ENCODE data around the gene EXOC7.
"Not testable (repeated sequence)": the region's sequence is repeated elsewhere in the genome, so short reads cannot be mapped to it uniquely, and the experiment has no call there.

Gene EXOC7

GRCh38 chr17:76072148-76072858, 31.3 kb downstream of the EXOC7 start, which contains the start of gene SRP68:
Gene SRP68, minus strand, starts transcription at chr17:76072517. Its CDS starts 26 bp downstream, at chr17:76072491.
- TF ChIP-seq CTCF (IDR thresholded peaks at IDR 0.05; ENCODE audit: low read depth, low read length), result no peak
- H3K36me3 ChIP-seq, result peaks cover 29% of the 10 kb centered on the region
- peak within 1 kb of the TSS; percentile 84 for H3K27ac ChIP-seq
- peaks cover 3% of the 10 kb centered on the region for H3K9me3 ChIP-seq (ENCODE audit: severe bottlenecking)
- peak; percentile 99 for DNase-seq
- H3K4me3 ChIP-seq (ENCODE audit: low read depth, low read length), result peak within 1 kb of the TSS; percentile 78
- peaks cover 21% of the 10 kb centered on the region for H3K27me3 ChIP-seq (ENCODE audit: insufficient read depth, low read depth, severe bottlenecking)

- no peak for DNase-seq
- Histone ChIP-seq H3K4me3 (ENCODE audit: low read depth, low read length) (peak overlapping the region; percentile 78), H3K27ac (peak overlapping the region; percentile 84), H3K27me3 (ENCODE audit: insufficient read depth, low read depth, severe bottlenecking) (peaks cover 15% of the 10 kb centered on the region), H3K36me3 (peaks cover 36% of the 10 kb centered on the region), H3K9me3 (ENCODE audit: severe bottlenecking) (peaks cover 3% of the 10 kb centered on the region)
- TF ChIP-seq CTCF (IDR thresholded peaks at IDR 0.05; ENCODE audit: low read depth, low read length), result no peak
These were observed 31.9 kb downstream of the EXOC7 start for GRCh38 chr17:76071531-76072147.

GRCh38 chr17:76065775-76066174, 37.8 kb downstream of the EXOC7 start:
- peaks cover 88% of the 10 kb centered on the region for H3K36me3 ChIP-seq
- DNase-seq, result no peak
- TF ChIP-seq CTCF (IDR thresholded peaks at IDR 0.05; ENCODE audit: low read depth, low read length), result no peak

GRCh38 chr17:76063875-76064546, 39.6 kb downstream of the EXOC7 start:
- Histone ChIP-seq H3K27ac (no peak overlapping the region), H3K27me3 (ENCODE audit: insufficient read depth, low read depth, severe bottlenecking) (no peaks in the 10 kb centered on the region), H3K9me3 (ENCODE audit: severe bottlenecking) (no peaks in the 10 kb centered on the region), H3K4me3 (ENCODE audit: low read depth, low read length) (no peak overlapping the region), H3K36me3 (peaks cover 89% of the 10 kb centered on the region)
- TF ChIP-seq CTCF (IDR thresholded peaks at IDR 0.05; ENCODE audit: low read depth, low read length), result no peak
- no peak for DNase-seq

More at GRCh38 chr17:76065775-76066174, 37.8 kb downstream of the EXOC7 start:
- H3K4me3 ChIP-seq (ENCODE audit: low read depth, low read length), result no peak overlapping the region
- H3K27me3 ChIP-seq (ENCODE audit: insufficient read depth, low read depth, severe bottlenecking), result no peaks in the 10 kb centered on the region
- no peaks in the 10 kb centered on the region for H3K9me3 ChIP-seq (ENCODE audit: severe bottlenecking)
- H3K27ac ChIP-seq, result no peak overlapping the region

- DNase-seq; H3K9me3 ChIP-seq (ENCODE audit: severe bottlenecking); H3K27ac ChIP-seq; H3K4me3 ChIP-seq (ENCODE audit: low read depth, low read length); H3K27me3 ChIP-seq (ENCODE audit: insufficient read depth, low read depth, severe bottlenecking): not testable (repeated sequence)
- peaks cover 92% of the 10 kb centered on the region for H3K36me3 ChIP-seq
These were observed 45.3 kb downstream of the EXOC7 start for GRCh38 chr17:76058264-76058663.

GRCh38 chr17:76056882-76057281, 46.7 kb downstream of the EXOC7 start:
- no peak overlapping the region for H3K27ac ChIP-seq
- no peaks in the 10 kb centered on the region for H3K9me3 ChIP-seq (ENCODE audit: severe bottlenecking)
- H3K36me3 ChIP-seq, result peaks cover 89% of the 10 kb centered on the region
- H3K4me3 ChIP-seq (ENCODE audit: low read depth, low read length), result no peak overlapping the region
- peak; percentile 9; the same call in 1 of the 2 replicates for TF ChIP-seq CTCF (IDR thresholded peaks at IDR 0.05; ENCODE audit: low read depth, low read length)
- DNase-seq, result no peak
- no peaks in the 10 kb centered on the region for H3K27me3 ChIP-seq (ENCODE audit: insufficient read depth, low read depth, severe bottlenecking)
